Upper lobe of left lung (tissue), 6 donors: ENCODE results near the gene ESR2. TPM values are rescaled to one million over a fixed set of nuclear protein-coding genes. Genes with fewer than 3 reads are reported as not detected.
"Not testable (repeated sequence)": the region's sequence is repeated elsewhere in the genome, so short reads cannot be mapped to it uniquely, and the experiment has no call there.

ENCODE experiments used
- ATAC-seq, 2 donors: fragments of 200-7000 bp; cut with Tn5 transposase; one replicate each; pipeline ENCODE4 v1.9.1; 2022; ENCODE audit warnings: mild to moderate bottlenecking in 2 of 2, moderate library complexity in 2 of 2; ENCODE audit not compliant: low FRiP score in 2 of 2
- DNase-seq, 2 donors: peaks; one replicate each; pipeline ENCODE4 v3.0.0-alpha.2; 2019 to 2020
- H3K27ac ChIP-seq, 4 donors: fragments of 200-600 bp; sonication (generic); one replicate each; pipeline ENCODE4 v1.5.1; 2016 to 2019
- H3K27me3 ChIP-seq, 4 donors: fragments of 200-600 bp; sonication (generic); one replicate each; pipeline ENCODE4 v1.5.1; 2017 to 2019
- H3K36me3 ChIP-seq, 4 donors: fragments of 200-600 bp; sonication (generic); one replicate each; pipeline ENCODE4 v1.5.1; 2016 to 2019
- H3K4me1 ChIP-seq, 4 donors: fragments of 200-600 bp; sonication (generic); one replicate each; pipeline ENCODE4 v1.5.1; 2018 to 2019
- H3K4me3 ChIP-seq, 4 donors: fragments of 200-600 bp; sonication (generic); one replicate each; pipeline ENCODE4 v1.5.1; 2017 to 2019; ENCODE audit warnings: mild to moderate bottlenecking in 2 of 4, moderate library complexity in 1 of 4
- H3K9me3 ChIP-seq, 4 donors: fragments of 200-600 bp; sonication (generic); one replicate each; pipeline ENCODE4 v1.5.1; 2018 to 2019
- EP300 ChIP-seq, 4 donors: sonication (generic); formaldehyde crosslinking; IDR thresholded peaks; one replicate each; pipeline ENCODE4 v1.5.1; 2017; ENCODE audit warnings: antibody characterized with exemption in 4 of 4, control low read depth in 2 of 4
- POLR2A ChIP-seq, 4 donors: fragments of 450-650 bp; IDR thresholded peaks; one replicate each; pipeline ENCODE4 v1.5.1; 2016 to 2017; ENCODE audit warnings: antibody characterized with exemption in 4 of 4, mild to moderate bottlenecking in 2 of 4
- POLR2AphosphoS5 ChIP-seq, 2 donors: sonication (generic); formaldehyde crosslinking; IDR thresholded peaks; one replicate each; pipeline ENCODE4 v1.5.1; 2017; ENCODE audit warnings: antibody characterized with exemption in 2 of 2
- WGBS, 2 donors: methylation state at CpG; one replicate each; pipeline ENCODE4 v1.1.5; 2017 to 2018; 5-methylcytosine and 5-hydroxymethylcytosine counted together
- total RNA-seq, 6 donors: library from RNA; depleted of rRNA in 4 of 6; stranded (reverse); fragments of >200 nt in 4 of 6; gene quantifications; one replicate each; pipeline versions ENCODE4 v1.1.0 to v1.2.1, GENCODE V29; 2016 to 2021
- TF ChIP-seq, protein P1 (sequence below), 6 experiments: fragments of 450-650 bp in 4 of 6; fragments of 200-600 bp in 2 of 6; sonication (generic) in 2 of 6; IDR thresholded peaks; one replicate each; pipeline ENCODE4 v1.5.1; 2016 to 2019; ENCODE audit warnings: antibody characterized with exemption in 6 of 6
- donor health status: DM: no; HTN: no; CAD: no; lungs with moderate emphysema.
- donor health status: DM: no; HTN: yes; CAD: no; lungs with severe emphysema.

ESR2 gene
- total RNA-seq, 6 donors from 2014 or later, result 0.20 to 3.6 (median 0.86) TPM; not detected in 1

GRCh38 chr14:64059454-64060198 is 234.5 kb downstream of the ESR2 start:
- Histone ChIP-seq H3K36me3 (peaks cover 0 to 35% (median 5%) of the 10 kb centered on the region in 4 donors), H3K4me1 (peaks cover 0 to 5% (median 2%) of the 10 kb centered on the region in 4 donors), H3K27ac (no peak overlapping the region), H3K9me3 (no peaks in the 10 kb centered on the region), H3K27me3 (no peaks in the 10 kb centered on the region), H3K4me3 (no peak overlapping the region)
- TF ChIP-seq POLR2AphosphoS5 (IDR thresholded peaks at IDR 0.05) (no peak), POLR2A (IDR thresholded peaks at IDR 0.05) (no peak), EP300 (IDR thresholded peaks at IDR 0.05) (no peak)
- TF ChIP-seq, protein P1, sequence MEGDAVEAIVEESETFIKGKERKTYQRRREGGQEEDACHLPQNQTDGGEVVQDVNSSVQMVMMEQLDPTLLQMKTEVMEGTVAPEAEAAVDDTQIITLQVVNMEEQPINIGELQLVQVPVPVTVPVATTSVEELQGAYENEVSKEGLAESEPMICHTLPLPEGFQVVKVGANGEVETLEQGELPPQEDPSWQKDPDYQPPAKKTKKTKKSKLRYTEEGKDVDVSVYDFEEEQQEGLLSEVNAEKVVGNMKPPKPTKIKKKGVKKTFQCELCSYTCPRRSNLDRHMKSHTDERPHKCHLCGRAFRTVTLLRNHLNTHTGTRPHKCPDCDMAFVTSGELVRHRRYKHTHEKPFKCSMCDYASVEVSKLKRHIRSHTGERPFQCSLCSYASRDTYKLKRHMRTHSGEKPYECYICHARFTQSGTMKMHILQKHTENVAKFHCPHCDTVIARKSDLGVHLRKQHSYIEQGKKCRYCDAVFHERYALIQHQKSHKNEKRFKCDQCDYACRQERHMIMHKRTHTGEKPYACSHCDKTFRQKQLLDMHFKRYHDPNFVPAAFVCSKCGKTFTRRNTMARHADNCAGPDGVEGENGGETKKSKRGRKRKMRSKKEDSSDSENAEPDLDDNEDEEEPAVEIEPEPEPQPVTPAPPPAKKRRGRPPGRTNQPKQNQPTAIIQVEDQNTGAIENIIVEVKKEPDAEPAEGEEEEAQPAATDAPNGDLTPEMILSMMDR (IDR thresholded peaks at IDR 0.05), result no peak
- ATAC-seq (peak in 1 of 2 donors; percentile 57), DNase-seq (no peak)
- WGBS, 2 donors, result 93 to 94% methylated on average over 3 to 6 of the region's 6 CpGs

DNA sequence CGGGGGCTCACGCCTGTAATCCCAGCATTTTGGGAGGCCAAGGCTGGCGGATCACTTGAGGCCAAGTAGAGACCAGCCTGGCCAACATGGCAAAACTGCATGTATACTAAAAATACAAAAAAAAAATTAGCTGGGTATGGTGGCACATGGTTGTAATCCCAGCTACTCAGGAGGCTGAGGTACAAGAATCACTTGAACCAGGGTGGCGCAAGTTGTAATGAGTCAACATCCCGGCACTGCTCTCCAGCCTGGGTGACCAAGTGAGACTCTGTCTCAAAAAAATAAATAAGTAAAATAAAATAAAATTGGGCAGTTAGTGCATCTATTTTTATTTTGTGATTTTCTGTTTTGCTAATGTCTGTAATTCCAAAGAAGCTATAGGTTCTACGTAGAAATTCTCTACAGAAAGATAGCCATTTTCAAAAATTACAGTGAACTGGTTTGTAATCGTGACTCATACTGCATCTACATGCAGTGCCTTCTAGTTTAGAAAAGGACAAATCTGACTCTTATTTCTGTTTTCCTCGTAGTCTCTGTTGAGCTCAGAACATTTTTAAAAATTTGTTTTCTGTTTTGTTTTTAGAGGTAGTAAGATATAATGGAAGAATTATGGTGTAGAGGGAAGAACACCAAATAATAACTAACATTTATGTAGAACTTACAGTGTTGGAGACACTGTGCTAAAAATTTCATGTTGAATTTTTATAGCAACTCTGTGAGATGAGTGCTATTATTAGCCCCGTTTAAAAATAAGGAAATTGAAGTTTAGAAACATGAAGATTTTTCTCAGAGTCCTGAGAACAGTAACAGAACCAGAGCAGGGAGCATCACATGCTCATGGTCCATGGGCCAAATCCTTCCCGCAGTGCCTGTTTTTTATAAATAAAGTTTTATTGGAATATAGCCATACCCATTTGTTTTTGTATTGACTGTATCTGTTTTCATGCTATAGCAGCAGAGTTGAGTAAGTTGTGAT is 240.2 kb downstream of the ESR2 start:
- no peak for TF ChIP-seq POLR2AphosphoS5 (IDR thresholded peaks at IDR 0.05)
- TF ChIP-seq POLR2A (IDR thresholded peaks at IDR 0.05), result no peak
- TF ChIP-seq, protein P1 (IDR thresholded peaks at IDR 0.05), result no peak
- TF ChIP-seq EP300 (IDR thresholded peaks at IDR 0.05), result no peak
- no peak overlapping the region for H3K4me3 ChIP-seq
- no peaks in the 10 kb centered on the region for H3K27me3 ChIP-seq
- peaks cover 4 to 48% (median 17%) of the 10 kb centered on the region in 4 donors for H3K36me3 ChIP-seq
- ATAC-seq (no peak), DNase-seq (peak in 1 of 2 donors; percentile 45)
- no peaks in the 10 kb centered on the region for H3K9me3 ChIP-seq
- WGBS, 2 donors, result 77 to 79% methylated on average over 10 of the region's 10 CpGs
- H3K4me1 ChIP-seq, result no peaks in the 10 kb centered on the region
- no peak overlapping the region for H3K27ac ChIP-seq

DNA sequence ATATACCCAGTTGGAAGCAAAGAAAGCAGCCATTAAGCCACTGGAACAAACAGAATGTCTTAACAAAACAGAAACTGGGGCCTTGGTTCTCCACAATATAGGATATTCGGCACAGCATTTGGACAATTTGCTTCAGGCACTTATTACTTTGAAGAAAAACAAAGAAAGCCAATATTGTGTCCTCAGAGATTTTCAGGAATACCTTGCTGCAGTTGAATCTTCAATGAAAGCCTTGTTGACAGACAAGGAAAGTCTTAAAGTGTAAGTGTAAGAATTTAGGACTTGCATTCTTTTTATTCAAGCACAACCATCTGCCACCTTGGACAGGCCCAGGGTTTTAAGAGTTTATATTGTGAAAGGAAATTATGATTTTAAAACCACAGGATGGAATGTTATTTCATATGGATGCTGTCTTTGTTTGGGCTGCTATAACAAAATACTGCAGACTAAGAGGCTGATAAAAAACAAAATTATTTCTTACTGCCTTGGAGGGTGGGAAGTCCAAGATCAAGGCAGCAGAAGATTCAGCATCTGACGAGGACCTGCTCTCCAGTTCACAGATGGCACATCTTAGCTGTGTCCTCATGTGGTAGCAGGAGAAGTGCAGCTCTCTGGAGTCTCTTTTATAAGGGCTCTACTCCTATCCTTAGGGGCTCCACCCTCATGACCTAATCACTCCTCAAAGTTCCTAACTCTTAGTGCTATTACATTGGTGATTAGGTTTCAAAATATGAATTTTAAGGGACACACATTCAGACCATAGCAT is 244.4 kb downstream of the ESR2 start:
- WGBS, 2 donors, result 81 to 95% methylated on average over 2 of the region's 2 CpGs

GRCh38 chr14:64045091-64045490 is 249.1 kb downstream of the ESR2 start:
- ATAC-seq, result no peak
- TF ChIP-seq POLR2A (IDR thresholded peaks at IDR 0.05), result no peak
- no peak for TF ChIP-seq EP300 (IDR thresholded peaks at IDR 0.05)
- TF ChIP-seq POLR2AphosphoS5 (IDR thresholded peaks at IDR 0.05), result no peak
- TF ChIP-seq, protein P1 (IDR thresholded peaks at IDR 0.05), result no peak

More for the DNA sequence above, 244.4 kb downstream of the ESR2 start:
- Histone ChIP-seq H3K36me3 (peaks cover 4 to 50% (median 20%) of the 10 kb centered on the region in 4 donors), H3K9me3 (no peaks in the 10 kb centered on the region), H3K4me1 (no peaks in the 10 kb centered on the region), H3K27me3 (no peaks in the 10 kb centered on the region), H3K27ac (no peak overlapping the region), H3K4me3 (no peak overlapping the region)
- DNase-seq, result no peak
- TF ChIP-seq POLR2A (IDR thresholded peaks at IDR 0.05) (no peak), EP300 (IDR thresholded peaks at IDR 0.05) (no peak), POLR2AphosphoS5 (IDR thresholded peaks at IDR 0.05) (no peak)
- TF ChIP-seq, protein P1 (IDR thresholded peaks at IDR 0.05), result no peak
- ATAC-seq, result no peak

GRCh38 chr14:64043296-64043695 is 250.9 kb downstream of the ESR2 start:
- H3K4me1 ChIP-seq, H3K4me3 ChIP-seq, H3K9me3 ChIP-seq, H3K36me3 ChIP-seq, DNase-seq, H3K27ac ChIP-seq, H3K27me3 ChIP-seq, ATAC-seq: not testable (repeated sequence)
- 94 to 98% methylated on average over 2 to 6 of the region's 6 CpGs for WGBS, 2 donors

More at GRCh38 chr14:64045091-64045490, 249.1 kb downstream of the ESR2 start:
- Histone ChIP-seq H3K4me3 (no peak overlapping the region), H3K4me1 (no peaks in the 10 kb centered on the region), H3K27me3 (no peaks in the 10 kb centered on the region), H3K9me3 (no peaks in the 10 kb centered on the region), H3K27ac (no peak overlapping the region), H3K36me3 (peaks cover 0 to 21% (median 4%) of the 10 kb centered on the region in 4 donors)
- no peak for DNase-seq
- WGBS, 2 donors, result 85 to 90% methylated on average over 2 of the region's 2 CpGs
